GM12878 (cell line): ENCODE data around the gene COL8A2. TPM values are rescaled to one million over a fixed set of nuclear protein-coding genes. Genes with fewer than 3 reads are reported as not detected.
A peak's percentile ranks its signal among the peaks of the same experiment; 100 is the strongest.

ENCODE experiments used
- BCL3 ChIP-seq: IDR thresholded peaks from 2 replicates; pipeline ENCODE4 v1.6.1; 2011; ENCODE audit warnings: borderline replicate concordance, low read depth, mild to moderate bottlenecking, moderate library complexity, low read length; ENCODE audit not compliant: insufficient read depth, poor library complexity, severe bottlenecking
- CBX5 ChIP-seq: sonication (generic); IDR thresholded peaks from 2 replicates; pipeline ENCODE4 v1.6.1; 2016; ENCODE audit warnings: low read depth, moderate library complexity, mild to moderate bottlenecking, inconsistent platforms
- CEBPZ ChIP-seq: fragments of 150-350 bp; IDR thresholded peaks from 2 replicates; pipeline ENCODE4 v1.6.1; 2016; ENCODE audit warnings: low read depth, low read length
- CHD2 ChIP-seq: IDR thresholded peaks from 2 replicates; pipeline ENCODE4 v1.6.1; 2011; ENCODE audit warnings: low read depth, low read length, improper control_type of control experiment, borderline replicate concordance
- CTCF ChIP-seq, 3 experiments: IDR thresholded peaks in 2 of 3; conservative IDR thresholded peaks in 1 of 3; 2 replicates each; pipeline ENCODE4 v1.5.1; 2011; ENCODE audit warnings: low read depth in 3 of 3, low read length in 3 of 3, mild to moderate bottlenecking in 3 of 3, control low read depth in 2 of 3, moderate library complexity in 2 of 3, inconsistent platforms in 1 of 3, mixed read lengths in 1 of 3; ENCODE audit not compliant: control insufficient read depth in 2 of 3, insufficient read depth in 1 of 3; ENCODE audit errors: extremely low read depth in 1 of 3
- DPF2 ChIP-seq: fragments of 450-650 bp; IDR thresholded peaks from 2 replicates; pipeline ENCODE4 v1.6.1; 2017; ENCODE audit warnings: mild to moderate bottlenecking
- EP300 ChIP-seq, 2 experiments: fragments of 150-350 bp in 1 of 2; IDR thresholded peaks; 2 replicates each; pipeline ENCODE4 v1.6.1; 2011 to 2012; ENCODE audit warnings: low read depth in 2 of 2, low read length in 2 of 2, borderline replicate concordance in 1 of 2, improper control_type of control experiment in 1 of 2, inconsistent platforms in 1 of 2; ENCODE audit not compliant: control insufficient read depth in 1 of 2
- ESRRA ChIP-seq: IDR thresholded peaks from 2 replicates; pipeline ENCODE4 v1.6.1; 2012; ENCODE audit warnings: mild to moderate bottlenecking, low read length, improper control_type of control experiment
- GATAD2B ChIP-seq: fragments of 450-650 bp; conservative IDR thresholded peaks from 2 replicates; pipeline ENCODE4 v1.6.1; 2017; ENCODE audit warnings: low read depth, mild to moderate bottlenecking, moderate library complexity
- MTA3 ChIP-seq: IDR thresholded peaks from 2 replicates; pipeline ENCODE4 v1.6.1; 2012; ENCODE audit warnings: low read length, inconsistent platforms, borderline replicate concordance
- NKRF ChIP-seq: fragments of 450-650 bp; conservative IDR thresholded peaks from 2 replicates; pipeline ENCODE4 v1.6.1; 2017; ENCODE audit warnings: mild to moderate bottlenecking, moderate library complexity
- PAX5 ChIP-seq: IDR thresholded peaks from 2 replicates; pipeline ENCODE4 v1.6.1; 2011; ENCODE audit warnings: low read depth, low read length, borderline replicate concordance
- RB1 ChIP-seq: fragments of 450-650 bp; formaldehyde crosslinking; IDR thresholded peaks from 2 replicates; pipeline ENCODE4 v1.6.1; 2017; ENCODE audit warnings: mild to moderate bottlenecking, borderline replicate concordance
- SIN3A ChIP-seq: IDR thresholded peaks from 2 replicates; pipeline ENCODE4 v1.6.1; 2012; ENCODE audit warnings: low read depth, low read length, improper control_type of control experiment
- SMAD5 ChIP-seq: IDR thresholded peaks from 2 replicates; pipeline ENCODE4 v1.6.1; 2016; ENCODE audit warnings: antibody characterized with exemption, low read depth
- SMARCA5 ChIP-seq: fragments of 450-650 bp; IDR thresholded peaks from 2 replicates; pipeline ENCODE4 v1.6.1; 2017; ENCODE audit warnings: mild to moderate bottlenecking
- TCF12 ChIP-seq: IDR thresholded peaks from 2 replicates; pipeline ENCODE4 v1.6.1; 2011; ENCODE audit warnings: low read depth, mild to moderate bottlenecking, low read length
- TCF3 ChIP-seq: IDR thresholded peaks from 2 replicates; pipeline ENCODE4 v1.6.1; 2012; ENCODE audit warnings: low read depth, mild to moderate bottlenecking, low read length, borderline replicate concordance; ENCODE audit not compliant: insufficient read depth
- TCF7 ChIP-seq: IDR thresholded peaks from 2 replicates; pipeline ENCODE4 v1.6.1; 2014; ENCODE audit warnings: antibody characterized with exemption, borderline replicate concordance
- ZSCAN29 ChIP-seq: fragments of 450-650 bp; IDR thresholded peaks from 2 replicates; pipeline ENCODE4 v1.6.1; 2017; ENCODE audit warnings: mild to moderate bottlenecking, moderate library complexity
- polyA plus RNA-seq, 11 experiments: library from polyadenylated mRNA; depleted of rRNA in 4 of 11; unstranded in 6 of 11; stranded (reverse) in 5 of 11; fragments of >200 nt; fragmentation: Nextera tagmentation in 4 of 11; fragmentation: Illumina TruSeq in 1 of 11; extraction: Ambion mirVana in 4 of 11; extraction: Trizol in 1 of 11; gene quantifications; 1 replicate in 1 of 11; 2 replicates in 10 of 11; pipeline versions ENCODE4 v1.2.1 to v1.2.3, GENCODE V29; 2011 to 2016; ENCODE audit warnings: inconsistent platforms in 2 of 11, missing spikeins in 2 of 11, low read depth in 1 of 11
- total RNA-seq, 4 experiments: library from RNA; depleted of rRNA in 3 of 4; stranded (reverse); fragments of >200 nt in 3 of 4; fragmentation: Illumina TruSeq in 1 of 4; extraction: Trizol in 1 of 4; gene quantifications; 2 replicates each; pipeline versions ENCODE4 v1.2.1 to v1.2.3, GENCODE V29; 2013 to 2021
- TF ChIP-seq, protein P1 (sequence below): IDR thresholded peaks from 2 replicates; pipeline ENCODE4 v1.6.1; 2011; ENCODE audit warnings: low read depth, mild to moderate bottlenecking, low read length, moderate library complexity, borderline replicate concordance; ENCODE audit errors: extremely low read depth

Gene COL8A2
- total and polyA plus RNA-seq, 10 of the 15 experiments (the other 5 are each of a cell fraction or from before 2014, with no cell fraction given), result 0.01 TPM; not detected in 9

GRCh38 chr1:36156329-36157114 lies 31.5 kb upstream of the COL8A2 start (continued):
- TF ChIP-seq, protein P1, sequence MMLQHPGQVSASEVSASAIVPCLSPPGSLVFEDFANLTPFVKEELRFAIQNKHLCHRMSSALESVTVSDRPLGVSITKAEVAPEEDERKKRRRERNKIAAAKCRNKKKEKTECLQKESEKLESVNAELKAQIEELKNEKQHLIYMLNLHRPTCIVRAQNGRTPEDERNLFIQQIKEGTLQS, result no peak
- TF ChIP-seq TCF12 (no peak), SMAD5 (no peak), CEBPZ (no peak), TCF3 (no peak), NKRF (peak; percentile 72; the same call in 1 of the 2 replicates), BCL3 (no peak), MTA3 (no peak), CHD2 (no peak), TCF7 (no peak), ESRRA (no peak), CBX5 (no peak), SMARCA5 (0 out of 2 replicates have a peak, but pooled peaks have one; percentile 37), RB1 (no peak), PAX5 (no peak), CTCF (IDR thresholded peaks at IDR 0.05 in 2 of 3, conservative IDR thresholded peaks at IDR 0.05 in 1 of 3; ENCODE audit: control insufficient read depth in 2 of 3, extremely low read depth in 1 of 3, insufficient read depth in 1 of 3, low read depth in 3 of 3, low read length in 3 of 3) (no peak), GATAD2B (peak; percentile 78), ZSCAN29 (no peak), SIN3A (no peak), EP300 (IDR thresholded peaks at IDR 0.05; ENCODE audit: borderline replicate concordance in 1 of 2, control insufficient read depth in 1 of 2, low read depth in 2 of 2, low read length in 2 of 2) (no peak), DPF2 (peak; percentile 20)
